Neural progenitor cell (in vitro differentiated cells): ENCODE results near the gene DIS3L2. TPM values are rescaled to one million over a fixed set of nuclear protein-coding genes. Genes with fewer than 3 reads are reported as not detected.

Source experiments
- DNase-seq: peaks from one replicate; pipeline ENCODE4 v3.0.0-alpha.2; 2016; ENCODE audit warnings: low spot score
- H2AFZ ChIP-seq: fragments of 200-600 bp; sonication (generic); replicated peaks from 2 replicates; pipeline ENCODE4 v1.6.1; 2016; ENCODE audit warnings: antibody characterized with exemption
- H3F3A ChIP-seq: fragments of 200-600 bp; sonication (generic); 2 replicates; pipeline ENCODE4 v1.6.1; 2016; ENCODE audit warnings: antibody characterized with exemption, low read depth
- H3K27ac ChIP-seq: fragments of 200-600 bp; sonication (generic); 2 replicates; pipeline ENCODE4 v1.5.1; 2016; ENCODE audit warnings: mild to moderate bottlenecking
- H3K27me3 ChIP-seq: fragments of 200-600 bp; sonication (generic); 2 replicates; pipeline ENCODE4 v1.6.1; 2016; ENCODE audit warnings: mild to moderate bottlenecking, moderate library complexity
- H3K36me3 ChIP-seq: fragments of 200-600 bp; sonication (generic); 2 replicates; pipeline ENCODE4 v1.5.1; 2016
- H3K4me1 ChIP-seq: fragments of 200-600 bp; sonication (generic); 2 replicates; pipeline ENCODE4 v1.6.1; 2016; ENCODE audit warnings: mixed run types
- H3K4me2 ChIP-seq: fragments of 200-600 bp; sonication (generic); 2 replicates; pipeline ENCODE4 v1.6.1; 2016
- H3K4me3 ChIP-seq: fragments of 200-600 bp; sonication (generic); 2 replicates; pipeline ENCODE4 v1.5.1; 2016
- H3K79me2 ChIP-seq: fragments of 200-600 bp; sonication (generic); 2 replicates; pipeline ENCODE4 v1.6.1; 2016; ENCODE audit warnings: low read depth
- H3K9ac ChIP-seq: fragments of 200-600 bp; sonication (generic); 2 replicates; pipeline ENCODE4 v1.6.1; 2016
- H3K9me3 ChIP-seq: fragments of 200-600 bp; sonication (generic); 2 replicates; pipeline ENCODE4 v1.5.1; 2016; ENCODE audit warnings: low read depth
- H4K20me1 ChIP-seq: fragments of 200-600 bp; sonication (generic); 2 replicates; pipeline ENCODE4 v1.6.1; 2016; ENCODE audit warnings: low read depth
- H3K27ac Mint-ChIP-seq: 3 replicates; pipeline ENCODE4 v1.8.0; 2021; ENCODE audit warnings: mixed read lengths
- H3K27me3 Mint-ChIP-seq: 2 replicates; pipeline ENCODE4 v1.8.0; 2022; ENCODE audit warnings: low read depth, mild to moderate bottlenecking, inconsistent platforms, moderate library complexity, mixed read lengths; ENCODE audit not compliant: insufficient read depth
- H3K36me3 Mint-ChIP-seq: 3 replicates; pipeline ENCODE4 v1.8.0; 2021; ENCODE audit warnings: mixed read lengths
- H3K4me1 Mint-ChIP-seq: 3 replicates; pipeline ENCODE4 v1.8.0; 2021; ENCODE audit warnings: mixed read lengths
- H3K4me3 Mint-ChIP-seq: 3 replicates; pipeline ENCODE4 v1.8.0; 2021; ENCODE audit warnings: mild to moderate bottlenecking, moderate library complexity, mixed read lengths
- H3K9me3 Mint-ChIP-seq: 3 replicates; pipeline ENCODE4 v1.8.0; 2020; ENCODE audit warnings: mixed read lengths
- EZH2 ChIP-seq: fragments of 200-600 bp; sonication (generic); IDR thresholded peaks from 2 replicates; pipeline ENCODE4 v1.6.1; 2017; ENCODE audit warnings: antibody characterized with exemption, mild to moderate bottlenecking, moderate library complexity
- EZH2phosphoT487 ChIP-seq: fragments of 200-600 bp; sonication (generic); IDR thresholded peaks from 2 replicates; pipeline ENCODE4 v1.6.1; 2017; ENCODE audit warnings: antibody characterized with exemption
- total RNA-seq: library from RNA; depleted of rRNA; stranded (reverse); fragments of >200 nt; gene quantifications from 2 replicates; pipeline ENCODE4 v1.2.3, GENCODE V29; 2015; ENCODE audit warnings: low replicate concordance
- TF ChIP-seq, protein P1 (sequence below): fragments of 200-600 bp; sonication (generic); IDR thresholded peaks from 2 replicates; pipeline ENCODE4 v1.5.1; 2017; ENCODE audit warnings: antibody characterized with exemption, mild to moderate bottlenecking

Gene DIS3L2
- total RNA-seq, 1 donor from 2014 or later = 23.2 TPM

GRCh38 chr2:232295971-232296370 lies 334.5 kb downstream of the DIS3L2 start:
- Histone ChIP-seq H3K79me2 (no peaks in the 10 kb centered on the region), H3K4me1 (peaks cover 10% of the 10 kb centered on the region), H2AFZ (no peak overlapping the region), H3K9me3 (no peaks in the 10 kb centered on the region), H3K27me3 (no peaks in the 10 kb centered on the region), H4K20me1 (no peaks in the 10 kb centered on the region), H3F3A (no peaks in the 10 kb centered on the region), H3K9ac (no peak overlapping the region), H3K4me3 (no peak overlapping the region), H3K4me2 (no peak overlapping the region), H3K27ac (no peak overlapping the region), H3K36me3 (no peaks in the 10 kb centered on the region)
- TF ChIP-seq, protein P1, sequence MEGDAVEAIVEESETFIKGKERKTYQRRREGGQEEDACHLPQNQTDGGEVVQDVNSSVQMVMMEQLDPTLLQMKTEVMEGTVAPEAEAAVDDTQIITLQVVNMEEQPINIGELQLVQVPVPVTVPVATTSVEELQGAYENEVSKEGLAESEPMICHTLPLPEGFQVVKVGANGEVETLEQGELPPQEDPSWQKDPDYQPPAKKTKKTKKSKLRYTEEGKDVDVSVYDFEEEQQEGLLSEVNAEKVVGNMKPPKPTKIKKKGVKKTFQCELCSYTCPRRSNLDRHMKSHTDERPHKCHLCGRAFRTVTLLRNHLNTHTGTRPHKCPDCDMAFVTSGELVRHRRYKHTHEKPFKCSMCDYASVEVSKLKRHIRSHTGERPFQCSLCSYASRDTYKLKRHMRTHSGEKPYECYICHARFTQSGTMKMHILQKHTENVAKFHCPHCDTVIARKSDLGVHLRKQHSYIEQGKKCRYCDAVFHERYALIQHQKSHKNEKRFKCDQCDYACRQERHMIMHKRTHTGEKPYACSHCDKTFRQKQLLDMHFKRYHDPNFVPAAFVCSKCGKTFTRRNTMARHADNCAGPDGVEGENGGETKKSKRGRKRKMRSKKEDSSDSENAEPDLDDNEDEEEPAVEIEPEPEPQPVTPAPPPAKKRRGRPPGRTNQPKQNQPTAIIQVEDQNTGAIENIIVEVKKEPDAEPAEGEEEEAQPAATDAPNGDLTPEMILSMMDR = no peak
- TF ChIP-seq EZH2 = no peak
- no peak for TF ChIP-seq EZH2phosphoT487
- no peak overlapping the region for H3K27ac Mint-ChIP-seq
- H3K4me3 Mint-ChIP-seq = no peak overlapping the region
- H3K27me3 Mint-ChIP-seq = no peaks in the 10 kb centered on the region
- no peaks in the 10 kb centered on the region for H3K9me3 Mint-ChIP-seq
- peaks cover 9% of the 10 kb centered on the region for H3K4me1 Mint-ChIP-seq
- no peak for DNase-seq
- peaks cover 4% of the 10 kb centered on the region for H3K36me3 Mint-ChIP-seq

GRCh38 chr2:232296776-232297525 lies 335.4 kb downstream of the DIS3L2 start:
- H3K27ac Mint-ChIP-seq = no peak overlapping the region
- TF ChIP-seq, protein P1 = no peak
- TF ChIP-seq EZH2phosphoT487 = no peak
- no peak for TF ChIP-seq EZH2
- Histone ChIP-seq H3K79me2 (no peaks in the 10 kb centered on the region), H2AFZ (no peak overlapping the region), H3K4me2 (no peak overlapping the region), H3K9me3 (no peaks in the 10 kb centered on the region), H3K27ac (no peak overlapping the region), H3K4me1 (peaks cover 10% of the 10 kb centered on the region), H3K4me3 (no peak overlapping the region), H4K20me1 (no peaks in the 10 kb centered on the region), H3F3A (no peaks in the 10 kb centered on the region), H3K9ac (no peak overlapping the region), H3K36me3 (no peaks in the 10 kb centered on the region), H3K27me3 (no peaks in the 10 kb centered on the region)
- peaks cover 6% of the 10 kb centered on the region for H3K36me3 Mint-ChIP-seq
- no peak overlapping the region for H3K4me3 Mint-ChIP-seq
- DNase-seq = no peak
- H3K4me1 Mint-ChIP-seq = peaks cover 9% of the 10 kb centered on the region
- no peaks in the 10 kb centered on the region for H3K27me3 Mint-ChIP-seq
- no peaks in the 10 kb centered on the region for H3K9me3 Mint-ChIP-seq

GRCh38 chr2:232299084-232299483 lies 337.6 kb downstream of the DIS3L2 start:
- no peaks in the 10 kb centered on the region for H3F3A ChIP-seq
- H3K79me2 ChIP-seq = no peaks in the 10 kb centered on the region
- H2AFZ ChIP-seq = no peak overlapping the region
- H3K4me1 ChIP-seq = no peaks in the 10 kb centered on the region
- no peak overlapping the region for H3K4me2 ChIP-seq
- H3K27me3 ChIP-seq = no peaks in the 10 kb centered on the region
- Mint-ChIP-seq H3K27ac (peak overlapping the region; percentile 25), H3K4me3 (no peak overlapping the region), H3K27me3 (no peaks in the 10 kb centered on the region), H3K9me3 (peaks cover 5% of the 10 kb centered on the region), H3K36me3 (peaks cover 10% of the 10 kb centered on the region), H3K4me1 (no peaks in the 10 kb centered on the region)
- DNase-seq = no peak
- no peaks in the 10 kb centered on the region for H4K20me1 ChIP-seq
- H3K9ac ChIP-seq = no peak overlapping the region
- H3K27ac ChIP-seq = no peak overlapping the region
- no peak overlapping the region for H3K4me3 ChIP-seq
- no peaks in the 10 kb centered on the region for H3K9me3 ChIP-seq
- TF ChIP-seq EZH2 = no peak
- TF ChIP-seq, protein P1 = no peak
- TF ChIP-seq EZH2phosphoT487 = no peak
- H3K36me3 ChIP-seq = no peaks in the 10 kb centered on the region
